RWPE1 (cell line): Measurements from ENCODE around the gene CDKN1C.
A peak's percentile ranks its signal among the peaks of the same experiment; 100 is the strongest.

ENCODE experiments used
- CTCF ChIA-PET: fragments of 350-600 bp; sonication (Branson Sonifier 250); formaldehyde crosslinking; extraction: SDS; loops from one replicate; lab custom pipeline; 2021; lab: Yijun Ruan, JAX
- POLR2A ChIA-PET: fragments of 400-600 bp; formaldehyde crosslinking; extraction: SDS; loops from one replicate; lab custom pipeline; 2020; ENCODE audit warnings: antibody characterized with exemption; ENCODE audit not compliant: low non-redundant PET; lab: Yijun Ruan, JAX
- DNase-seq: peaks from one replicate; pipeline ENCODE4 v3.0.0; 2012; ENCODE audit warnings: low spot score
- H3K27ac ChIP-seq: fragments of 450-650 bp; 2 replicates; pipeline ENCODE4 v1.5.1; 2017
- TF ChIP-seq, protein P1 (sequence below): fragments of 450-650 bp; conservative IDR thresholded peaks from 2 replicates; pipeline ENCODE4 v1.5.1; 2017; ENCODE audit warnings: low read depth, mild to moderate bottlenecking

Gene CDKN1C

DNA sequence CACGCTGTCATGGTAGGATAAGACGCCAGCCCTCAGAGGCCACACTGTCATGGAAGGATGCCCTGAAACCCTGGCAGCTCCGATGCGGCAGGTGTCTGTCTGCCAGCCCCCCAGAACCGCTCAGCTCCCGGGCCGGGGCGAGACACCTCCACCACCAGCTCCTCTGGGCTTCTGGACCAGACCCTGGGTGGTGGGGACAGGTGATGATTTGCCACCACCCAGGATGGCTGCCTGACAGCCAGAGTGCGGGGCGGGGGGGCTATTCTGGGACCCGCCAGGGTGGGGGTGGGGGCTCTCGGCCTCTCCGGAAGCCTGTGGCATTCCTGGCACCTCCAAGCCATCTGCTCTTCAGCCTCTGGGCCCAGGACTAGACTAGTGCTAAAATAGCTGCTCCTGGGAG lies 34.3 kb upstream of the CDKN1C start:
- H3K27ac ChIP-seq, result peak overlapping the region; percentile 21; the same call in 1 of the 2 replicates
- TF ChIP-seq, protein P1, sequence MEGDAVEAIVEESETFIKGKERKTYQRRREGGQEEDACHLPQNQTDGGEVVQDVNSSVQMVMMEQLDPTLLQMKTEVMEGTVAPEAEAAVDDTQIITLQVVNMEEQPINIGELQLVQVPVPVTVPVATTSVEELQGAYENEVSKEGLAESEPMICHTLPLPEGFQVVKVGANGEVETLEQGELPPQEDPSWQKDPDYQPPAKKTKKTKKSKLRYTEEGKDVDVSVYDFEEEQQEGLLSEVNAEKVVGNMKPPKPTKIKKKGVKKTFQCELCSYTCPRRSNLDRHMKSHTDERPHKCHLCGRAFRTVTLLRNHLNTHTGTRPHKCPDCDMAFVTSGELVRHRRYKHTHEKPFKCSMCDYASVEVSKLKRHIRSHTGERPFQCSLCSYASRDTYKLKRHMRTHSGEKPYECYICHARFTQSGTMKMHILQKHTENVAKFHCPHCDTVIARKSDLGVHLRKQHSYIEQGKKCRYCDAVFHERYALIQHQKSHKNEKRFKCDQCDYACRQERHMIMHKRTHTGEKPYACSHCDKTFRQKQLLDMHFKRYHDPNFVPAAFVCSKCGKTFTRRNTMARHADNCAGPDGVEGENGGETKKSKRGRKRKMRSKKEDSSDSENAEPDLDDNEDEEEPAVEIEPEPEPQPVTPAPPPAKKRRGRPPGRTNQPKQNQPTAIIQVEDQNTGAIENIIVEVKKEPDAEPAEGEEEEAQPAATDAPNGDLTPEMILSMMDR, result no peak
- ChIA-PET CTCF (interaction anchor here (0.9 to 1.1 kb wide), 2 partner anchors 28 to 388 kb away, joined by 3 to 7 read pairs; no protein-coding TSS in a partner anchor), POLR2A (no interaction called here)
- no peak for DNase-seq

DNA sequence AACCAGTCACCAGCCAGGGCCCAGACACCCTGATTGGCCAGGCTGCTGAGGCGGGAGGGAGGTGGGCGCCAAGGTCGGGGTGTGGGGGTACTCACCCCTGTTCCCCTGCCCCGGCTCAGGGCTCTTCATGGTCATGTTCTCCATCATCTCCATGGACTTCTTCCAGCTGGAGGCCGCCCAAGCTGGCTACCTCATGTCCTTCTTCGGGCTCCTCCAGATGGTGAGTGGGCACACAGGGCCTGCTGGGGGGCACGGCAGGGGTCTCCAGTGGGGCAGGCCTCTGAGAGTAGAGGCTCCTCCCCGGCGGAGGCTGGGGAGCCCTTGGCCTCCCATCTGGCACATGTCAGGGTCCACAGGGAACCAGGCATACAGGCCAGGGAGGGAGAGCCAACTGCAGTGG lies 33.6 kb upstream of the CDKN1C start:
- ChIA-PET CTCF (no interaction called here), POLR2A (no interaction called here)
- TF ChIP-seq, protein P1, result no peak
- DNase-seq, result no peak
- peak overlapping the region; percentile 16; the same call in 1 of the 2 replicates for H3K27ac ChIP-seq

DNA sequence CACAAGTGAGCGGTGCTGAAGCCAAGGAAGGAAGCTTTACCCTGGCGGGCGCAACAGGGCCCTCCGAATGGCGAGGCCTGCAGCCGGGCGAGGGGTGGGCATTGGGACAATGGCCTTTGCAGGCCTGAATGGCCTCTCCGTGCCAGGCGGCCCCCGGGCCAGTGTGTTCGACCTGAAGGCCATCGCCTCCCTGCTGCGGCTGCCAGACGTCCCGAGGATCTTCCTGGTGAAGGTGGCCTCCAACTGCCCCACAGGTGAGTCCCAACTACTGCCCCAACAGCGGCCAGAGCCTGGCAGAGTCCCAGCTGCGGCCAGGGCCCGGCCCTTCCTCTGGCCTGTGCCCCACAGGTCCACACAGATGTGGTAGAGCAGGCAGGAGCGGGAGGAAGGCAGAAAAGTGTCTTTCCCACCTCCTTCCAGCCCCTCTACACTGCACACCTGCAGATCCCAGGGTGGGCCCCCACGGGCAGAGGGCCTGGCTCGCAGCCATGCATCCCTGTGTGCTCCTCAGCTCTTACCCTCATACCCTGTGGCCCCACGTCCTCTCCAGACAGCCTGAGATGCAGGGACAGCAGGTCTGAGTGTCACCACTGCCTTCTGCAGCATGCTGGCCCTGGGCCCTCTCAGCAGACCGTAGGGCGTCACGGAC lies 32.4 kb upstream of the CDKN1C start:
- ChIA-PET CTCF (interaction anchor here (1.3 kb wide), 1 partner anchor 174 kb away, joined by 3 read pairs; no protein-coding TSS in a partner anchor), POLR2A (no interaction called here)
- no peak for DNase-seq
- peak overlapping the region; percentile 16; the same call in 1 of the 2 replicates for H3K27ac ChIP-seq
- TF ChIP-seq, protein P1, result no peak

DNA sequence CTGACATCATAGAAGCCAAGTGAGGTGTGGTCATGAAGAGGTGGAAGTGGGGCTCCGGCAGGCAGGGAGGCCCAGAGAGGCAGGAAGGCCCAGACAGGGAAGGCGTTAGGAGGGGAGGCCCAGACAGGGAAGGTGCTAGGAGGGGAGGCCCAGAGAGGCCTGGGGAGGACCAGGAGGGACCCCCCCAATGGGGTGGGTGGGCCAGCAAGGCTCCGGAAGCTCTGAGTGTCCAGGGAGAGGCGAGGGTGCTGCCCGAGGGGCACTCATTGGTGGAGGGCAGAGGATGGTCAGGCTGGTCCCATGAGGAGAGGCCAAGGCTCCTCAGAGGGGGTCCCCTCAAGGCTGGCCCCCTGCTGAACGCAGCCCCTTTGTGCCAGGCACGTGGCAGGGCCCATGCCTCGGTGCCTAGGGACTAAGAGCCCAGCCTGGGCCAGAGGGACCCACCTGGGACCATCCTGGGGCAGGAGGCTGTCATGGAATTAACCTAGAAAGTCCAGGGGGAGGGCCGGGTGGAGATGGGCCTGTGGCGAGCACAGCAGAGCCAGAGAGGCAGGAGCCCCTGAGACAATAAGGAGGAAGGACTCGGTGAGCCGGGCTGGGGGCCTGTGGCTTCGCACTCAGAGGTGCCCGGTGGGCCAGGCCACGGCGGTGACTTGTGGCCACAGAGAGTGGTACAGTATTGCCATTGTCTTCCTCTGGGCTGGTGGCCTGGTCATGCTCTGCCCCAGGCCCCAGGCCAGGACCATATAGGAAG lies 31.5 kb upstream of the CDKN1C start:
- CTCF ChIA-PET, result no interaction called here

DNA sequence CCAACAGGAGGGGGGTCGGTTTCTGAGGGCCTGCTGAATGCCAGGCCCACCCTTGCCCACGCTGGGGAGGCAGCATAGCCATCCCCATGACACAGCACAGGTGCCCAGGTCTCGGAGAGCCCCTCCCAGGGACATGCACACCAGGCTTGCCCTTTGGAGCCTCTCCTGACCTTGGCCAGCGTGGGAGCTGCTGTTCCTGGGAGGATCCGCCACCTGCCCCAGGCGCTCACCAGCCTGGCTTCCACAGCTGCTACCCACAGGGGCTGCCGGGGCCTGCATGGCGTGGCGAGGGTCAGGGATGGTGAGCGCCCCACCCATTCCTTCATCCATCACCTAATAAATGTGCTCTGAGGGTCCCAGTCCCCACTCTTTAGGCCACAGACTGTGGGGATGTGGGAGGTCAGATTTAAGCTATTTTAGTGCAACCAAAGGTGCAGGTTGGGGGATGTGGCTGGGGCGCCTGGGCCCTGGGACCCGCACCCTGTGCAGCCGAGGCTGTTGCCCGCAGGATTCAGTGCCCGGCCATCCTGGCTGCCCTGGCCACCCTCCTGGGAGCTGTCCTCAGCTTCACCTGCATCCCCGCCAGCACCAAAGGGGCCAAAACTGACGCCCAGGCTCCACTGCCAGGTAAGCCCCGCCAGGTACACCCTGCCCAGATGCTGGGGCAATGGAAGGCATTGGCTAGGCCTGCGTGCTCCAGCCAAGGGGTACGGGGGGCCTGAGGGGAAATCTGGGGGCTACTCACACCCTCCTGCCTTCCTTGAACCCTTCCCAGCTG lies 30.7 kb upstream of the CDKN1C start:
- CTCF ChIA-PET, result no interaction called here

More for the DNA sequence above, 31.5 kb upstream of the CDKN1C start:
- 0 out of 2 replicates have a peak overlapping the region, but pooled peaks have one; percentile 7 for H3K27ac ChIP-seq
- POLR2A ChIA-PET, result no interaction called here
- TF ChIP-seq, protein P1, result no peak
- no peak for DNase-seq

More for the DNA sequence above, 30.7 kb upstream of the CDKN1C start:
- DNase-seq, result no peak
- peak overlapping the region; percentile 7; the same call in 1 of the 2 replicates for H3K27ac ChIP-seq
- POLR2A ChIA-PET, result no interaction called here
- TF ChIP-seq, protein P1, result no peak
